HFF-Myc (cell line): ENCODE results near the gene TPD52L2.
A peak's percentile ranks its signal among the peaks of the same experiment; 100 is the strongest.
"Not testable (repeated sequence)": the region's sequence is repeated elsewhere in the genome, so short reads cannot be mapped to it uniquely, and the experiment has no call there.

ENCODE experiments used
- DNase-seq: peaks from one replicate; pipeline ENCODE4 v3.0.0-alpha.2; 2011; ENCODE audit warnings: low read depth; ENCODE audit errors: extremely low read depth
- H3K4me3 ChIP-seq: replicated peaks from 2 replicates; pipeline ENCODE4 v1.5.1; 2011; ENCODE audit warnings: low read depth, mild to moderate bottlenecking, control low read depth, low read length
- TF ChIP-seq, protein P1 (sequence below): IDR thresholded peaks from 2 replicates; pipeline ENCODE4 v1.5.1; 2012; ENCODE audit warnings: mild to moderate bottlenecking, low read depth, low read length, control low read depth; ENCODE audit errors: missing control alignments

TPD52L2 gene

DNA sequence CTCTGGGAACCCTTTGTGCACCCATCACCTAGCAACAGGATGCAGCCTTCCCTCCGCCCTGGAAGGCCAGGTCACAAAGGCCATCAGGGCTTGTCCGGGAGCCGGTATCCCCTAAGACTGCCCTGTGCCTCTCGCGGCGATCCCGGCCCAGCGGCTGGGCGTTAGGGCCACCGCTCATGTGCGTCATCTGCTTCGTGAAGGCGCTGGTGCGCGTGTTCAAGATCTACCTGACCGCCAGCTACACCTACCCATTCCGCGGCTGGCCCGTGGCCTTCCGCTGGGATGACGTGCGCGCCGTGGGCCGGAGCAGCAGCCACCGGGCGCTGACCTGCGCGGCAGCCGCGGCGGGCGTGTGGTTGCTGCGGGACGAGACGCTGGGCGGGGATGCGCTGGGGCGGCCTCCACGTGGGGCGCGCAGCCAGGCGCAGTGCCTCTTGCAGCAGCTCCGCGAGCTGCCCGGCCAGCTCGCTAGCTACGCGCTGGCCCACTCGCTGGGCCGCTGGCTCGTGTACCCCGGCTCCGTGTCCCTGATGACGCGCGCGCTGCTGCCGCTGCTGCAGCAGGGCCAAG, 3.6 kb upstream of the TPD52L2 start, which contains the start of gene ABHD16B:
TSS of gene ABHD16B (plus strand) at position 134 of the 570 bp plus-strand sequence. CDS start at position 177, 43 bp downstream.
- TF ChIP-seq, protein P1, sequence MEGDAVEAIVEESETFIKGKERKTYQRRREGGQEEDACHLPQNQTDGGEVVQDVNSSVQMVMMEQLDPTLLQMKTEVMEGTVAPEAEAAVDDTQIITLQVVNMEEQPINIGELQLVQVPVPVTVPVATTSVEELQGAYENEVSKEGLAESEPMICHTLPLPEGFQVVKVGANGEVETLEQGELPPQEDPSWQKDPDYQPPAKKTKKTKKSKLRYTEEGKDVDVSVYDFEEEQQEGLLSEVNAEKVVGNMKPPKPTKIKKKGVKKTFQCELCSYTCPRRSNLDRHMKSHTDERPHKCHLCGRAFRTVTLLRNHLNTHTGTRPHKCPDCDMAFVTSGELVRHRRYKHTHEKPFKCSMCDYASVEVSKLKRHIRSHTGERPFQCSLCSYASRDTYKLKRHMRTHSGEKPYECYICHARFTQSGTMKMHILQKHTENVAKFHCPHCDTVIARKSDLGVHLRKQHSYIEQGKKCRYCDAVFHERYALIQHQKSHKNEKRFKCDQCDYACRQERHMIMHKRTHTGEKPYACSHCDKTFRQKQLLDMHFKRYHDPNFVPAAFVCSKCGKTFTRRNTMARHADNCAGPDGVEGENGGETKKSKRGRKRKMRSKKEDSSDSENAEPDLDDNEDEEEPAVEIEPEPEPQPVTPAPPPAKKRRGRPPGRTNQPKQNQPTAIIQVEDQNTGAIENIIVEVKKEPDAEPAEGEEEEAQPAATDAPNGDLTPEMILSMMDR: no peak
- no peak for DNase-seq
- no peak within 1 kb of the TSS for H3K4me3 ChIP-seq

DNA sequence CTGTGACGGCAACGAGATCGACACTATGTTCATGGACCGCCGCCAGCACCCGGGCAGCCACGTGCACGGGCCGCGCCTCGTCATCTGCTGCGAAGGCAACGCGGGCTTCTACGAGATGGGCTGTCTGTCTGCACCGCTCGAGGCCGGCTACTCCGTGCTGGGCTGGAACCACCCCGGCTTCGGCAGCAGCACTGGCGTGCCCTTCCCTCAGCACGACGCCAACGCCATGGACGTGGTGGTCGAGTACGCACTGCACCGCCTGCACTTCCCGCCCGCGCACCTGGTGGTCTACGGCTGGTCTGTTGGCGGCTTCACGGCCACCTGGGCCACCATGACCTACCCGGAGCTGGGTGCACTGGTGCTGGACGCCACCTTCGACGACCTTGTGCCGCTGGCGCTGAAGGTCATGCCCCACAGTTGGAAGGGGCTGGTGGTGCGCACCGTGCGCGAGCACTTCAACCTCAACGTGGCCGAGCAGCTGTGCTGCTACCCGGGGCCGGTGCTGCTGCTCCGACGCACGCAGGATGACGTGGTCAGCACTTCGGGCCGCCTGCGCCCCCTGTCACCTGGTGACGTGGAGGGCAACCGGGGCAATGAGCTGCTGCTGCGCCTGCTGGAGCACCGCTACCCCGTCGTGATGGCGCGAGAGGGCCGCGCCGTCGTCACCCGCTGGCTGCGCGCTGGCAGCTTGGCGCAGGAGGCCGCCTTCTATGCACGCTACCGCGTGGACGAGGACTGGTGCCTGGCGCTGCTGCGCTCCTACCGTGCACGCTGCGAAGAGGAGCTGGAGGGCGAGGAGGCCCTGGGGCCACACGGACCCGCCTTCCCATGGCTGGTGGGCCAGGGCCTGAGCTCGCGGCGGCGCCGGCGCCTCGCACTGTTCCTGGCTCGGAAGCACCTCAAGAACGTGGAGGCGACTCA, 2.8 kb upstream of the TPD52L2 start:
- DNase-seq: no peak
- TF ChIP-seq, protein P1: no peak
- no peak overlapping the region for H3K4me3 ChIP-seq

DNA sequence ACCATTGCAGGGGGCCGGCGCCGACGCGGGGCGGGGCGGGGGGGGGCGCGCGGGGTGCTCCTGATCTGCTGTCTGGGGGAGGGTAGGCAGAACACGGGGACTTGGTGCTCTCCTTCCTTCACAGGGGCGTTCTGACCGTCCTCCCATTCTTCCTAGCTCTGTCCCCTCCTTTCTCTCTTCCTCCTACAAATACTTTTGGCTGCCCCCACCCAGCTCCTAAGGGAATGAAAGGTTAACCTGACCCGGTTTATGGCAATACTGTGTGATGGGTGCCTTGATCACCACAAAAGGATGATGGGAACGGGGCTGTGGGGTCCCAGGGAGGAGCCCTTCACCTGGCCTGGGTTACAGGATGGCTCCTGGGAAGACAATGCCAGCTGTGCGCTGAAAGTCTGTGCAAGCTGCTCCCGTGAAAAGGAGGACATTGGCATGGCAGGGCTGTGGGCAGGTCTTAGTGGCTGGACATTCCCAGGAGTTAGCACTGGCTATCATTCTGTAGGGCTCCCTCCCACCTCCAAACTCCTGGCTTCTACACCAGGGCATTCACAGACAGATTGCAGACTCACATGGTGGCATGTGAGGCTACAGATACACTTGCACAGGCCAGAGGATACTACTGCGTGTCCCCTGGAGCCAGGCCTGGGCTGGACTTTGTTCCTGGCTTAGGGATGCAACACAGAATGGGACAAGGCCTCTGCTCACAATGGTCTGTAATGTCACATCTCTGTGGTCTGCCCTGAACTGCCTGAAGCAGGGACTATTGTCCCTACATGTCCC, 1.9 kb upstream of the TPD52L2 start:
- H3K4me3 ChIP-seq: peak overlapping the region; percentile 92
- TF ChIP-seq, protein P1: no peak
- DNase-seq: no peak

DNA sequence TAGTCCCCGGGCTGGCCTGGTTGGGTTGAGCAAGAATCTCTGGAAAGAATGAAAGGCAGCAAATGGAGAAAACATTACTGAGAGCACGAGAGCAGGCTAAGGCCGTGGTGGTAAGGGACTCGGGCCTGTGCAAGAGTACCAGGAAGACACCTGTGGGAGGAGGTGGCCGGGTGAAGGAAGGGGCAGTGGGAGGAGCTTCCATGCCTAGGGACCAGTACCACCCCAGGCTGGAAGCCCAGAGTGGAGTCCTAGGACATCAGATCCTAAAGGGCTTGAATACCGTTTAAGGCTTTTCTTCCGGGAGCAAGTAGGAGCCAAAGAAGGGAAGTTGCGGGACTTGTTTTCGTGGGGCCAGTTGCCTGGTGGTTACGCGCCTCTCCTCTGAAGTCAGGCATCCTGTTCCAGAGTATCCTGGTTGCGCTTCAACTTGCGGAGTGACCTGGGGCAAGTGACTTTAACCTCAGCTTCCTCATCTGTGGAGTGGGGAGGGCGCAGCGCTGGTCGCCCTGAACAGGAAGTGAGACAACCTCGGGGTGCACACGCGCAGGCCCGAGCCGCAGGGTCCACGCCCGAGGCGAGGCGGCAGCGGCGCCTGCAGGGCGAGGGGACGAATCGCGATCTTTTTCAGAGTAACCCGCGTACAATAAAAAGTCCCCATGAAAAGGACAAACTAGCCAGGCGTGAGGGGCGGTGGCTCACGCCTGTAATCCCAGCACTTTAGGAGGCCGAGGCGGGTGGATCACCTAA, 1.1 kb upstream of the TPD52L2 start:
- DNase-seq: no peak
- peak overlapping the region; percentile 92 for H3K4me3 ChIP-seq
- TF ChIP-seq, protein P1: peak; percentile 60

DNA sequence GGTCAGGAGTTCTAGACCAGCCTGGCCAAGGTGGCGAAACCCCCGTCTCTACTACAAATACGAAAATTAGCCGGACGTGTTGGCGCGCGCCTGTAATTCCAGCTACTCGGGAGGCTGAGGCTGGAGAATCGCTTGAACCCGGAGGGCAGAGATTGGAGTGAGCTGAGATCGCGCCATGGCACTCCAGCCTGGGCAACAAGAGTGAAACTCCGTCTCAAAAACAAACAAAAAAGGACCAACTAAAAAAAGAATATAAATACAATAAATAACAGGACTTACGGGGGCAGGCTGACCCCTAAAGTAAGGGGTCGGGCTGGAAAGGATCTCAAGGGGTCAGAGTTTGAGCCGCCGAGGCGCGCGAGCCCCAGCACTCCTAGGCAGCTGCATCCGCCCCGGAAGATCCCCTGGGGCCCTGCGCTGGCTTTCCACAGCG, 509 bp upstream of the TPD52L2 start:
- DNase-seq: no peak
- TF ChIP-seq, protein P1: no peak
- H3K4me3 ChIP-seq: peak overlapping the region; percentile 92

DNA sequence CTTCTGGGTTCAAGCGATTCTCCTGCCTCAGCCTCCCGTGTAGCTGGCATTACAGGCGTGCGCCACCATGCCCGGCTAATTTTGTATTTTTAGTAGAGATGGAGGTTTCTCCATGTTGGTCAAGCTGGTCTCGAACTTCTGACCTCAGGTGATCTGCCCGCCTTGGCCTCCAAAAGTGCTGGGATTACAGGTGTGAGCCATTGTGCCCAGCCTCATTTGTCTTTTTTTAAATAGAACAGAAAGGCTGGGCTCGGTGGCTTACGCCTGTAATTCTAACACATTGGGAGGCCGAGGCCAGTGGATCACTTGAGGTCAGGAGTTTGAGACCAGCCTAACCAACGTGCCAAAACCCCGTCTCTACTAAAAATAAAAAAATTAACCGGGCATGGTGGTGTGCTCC, 2.0 kb downstream of the TPD52L2 start:
- H3K4me3 ChIP-seq, DNase-seq: not testable (repeated sequence)
